ENCODE results near the gene EMC10.
"Not testable (repeated sequence)": the region's sequence is repeated elsewhere in the genome, so short reads cannot be mapped to it uniquely, and the experiment has no call there.

Gene EMC10

DNA sequence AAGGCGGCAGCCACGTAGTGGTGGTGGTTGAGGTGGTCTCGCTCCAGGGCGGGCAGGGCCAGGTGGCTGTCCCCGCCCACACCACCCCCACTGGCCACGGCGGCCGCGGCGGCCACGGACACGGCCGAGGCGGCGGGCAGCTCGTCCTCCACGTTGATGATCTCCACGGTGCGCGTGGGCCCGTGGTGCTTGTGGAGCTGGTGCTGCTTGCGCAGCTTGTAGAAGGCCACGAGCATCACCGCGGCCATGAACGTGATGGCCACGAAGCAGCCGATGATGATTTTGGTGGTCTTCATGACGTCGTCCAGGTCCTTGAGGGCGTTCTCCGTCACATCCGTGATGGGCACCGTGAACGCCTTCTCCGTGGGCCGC, 41.4 kb downstream of the EMC10 start:
- DNase-seq, result no peak

- no peak for DNase-seq
Measured at GRCh38 chr19:50518091-50519005, 42.0 kb downstream of the EMC10 start.

DNA sequence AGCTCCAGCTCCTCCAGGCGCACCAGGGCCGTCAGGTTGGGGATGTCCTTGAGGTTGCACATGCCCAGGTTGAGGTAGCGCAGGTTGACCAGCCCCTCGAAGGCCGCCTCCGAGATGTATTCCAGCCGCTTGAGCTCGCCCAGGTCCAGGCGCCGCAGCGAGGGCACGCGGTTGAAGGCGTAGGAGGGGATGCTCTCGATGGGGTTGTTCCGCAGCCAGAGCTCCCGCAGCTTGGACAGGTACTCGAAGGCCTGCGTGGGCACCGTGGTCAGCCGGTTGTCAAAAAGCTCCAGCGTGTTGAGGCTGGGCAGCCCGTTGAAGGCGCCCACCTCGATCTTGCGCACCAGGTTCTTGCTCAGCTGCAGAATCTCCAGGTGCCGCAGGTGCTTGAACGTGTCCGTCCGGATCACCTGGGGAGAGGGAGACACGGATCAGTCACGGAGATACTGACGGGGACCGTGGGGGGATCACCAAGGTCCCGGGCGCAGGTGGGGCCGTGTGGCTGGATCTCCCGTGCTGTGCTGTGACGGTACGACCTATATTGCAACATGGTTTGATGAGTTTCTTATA, 42.8 kb downstream of the EMC10 start:
- no peak for DNase-seq

DNA sequence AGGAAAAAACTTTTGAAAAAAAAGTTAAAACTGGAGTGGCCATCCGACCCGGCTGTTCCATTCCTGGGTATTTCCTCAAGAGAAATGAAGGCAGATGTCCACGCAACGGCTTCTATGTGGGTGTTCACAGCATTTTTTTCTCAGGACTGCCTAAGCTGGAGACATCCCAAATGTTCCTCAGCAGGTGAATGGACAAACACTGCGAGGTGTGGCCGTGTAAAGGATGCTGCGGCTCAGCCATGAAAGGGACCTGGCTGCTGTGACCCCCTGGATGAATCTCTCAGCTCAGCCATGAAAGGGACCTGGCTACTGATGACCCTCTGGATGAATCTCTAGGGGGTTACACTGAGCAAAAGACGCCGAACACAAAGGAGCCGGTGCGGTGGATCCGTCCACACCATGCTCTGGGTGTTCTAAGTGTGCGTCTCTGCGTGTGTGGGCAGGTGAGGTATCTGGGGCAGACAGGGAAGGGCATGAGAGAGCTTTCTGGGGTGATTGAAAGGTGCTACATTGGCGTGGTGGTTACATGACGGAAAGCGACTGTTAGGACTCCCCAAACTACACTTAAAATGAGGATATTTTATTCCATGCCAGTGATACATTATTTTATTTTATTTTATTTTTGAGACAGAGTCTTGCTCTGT, 44.6 kb downstream of the EMC10 start:
- DNase-seq, result no peak

DNA sequence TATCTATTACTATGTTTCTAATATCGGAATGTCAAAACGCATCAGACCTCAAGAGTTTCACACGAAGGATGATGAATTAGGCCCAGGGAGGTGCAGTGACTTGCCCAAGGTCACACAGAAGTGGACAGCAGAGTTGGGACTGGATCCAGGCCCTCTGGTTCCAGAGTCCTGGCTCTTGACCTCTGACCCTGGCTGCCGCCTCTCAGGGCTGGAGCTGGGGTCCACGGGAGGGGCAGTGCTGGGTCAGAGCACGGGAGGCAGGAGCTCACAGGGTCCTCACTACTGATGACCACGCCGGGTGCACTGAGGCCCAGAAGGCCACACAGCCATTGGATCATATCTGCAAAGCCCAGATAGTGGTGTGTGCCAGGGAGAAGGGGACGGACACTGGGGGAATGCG, 46.6 kb downstream of the EMC10 start:
- no peak for DNase-seq

- DNase-seq, result not testable (repeated sequence)
Measured at GRCh38 chr19:50528052-50528451, 51.7 kb downstream of the EMC10 start.

GRCh38 chr19:50531171-50531612, 54.9 kb downstream of the EMC10 start:
- DNase-seq, result no peak

- no peak for DNase-seq
Measured at GRCh38 chr19:50532952-50533351, 56.6 kb downstream of the EMC10 start.

DNA sequence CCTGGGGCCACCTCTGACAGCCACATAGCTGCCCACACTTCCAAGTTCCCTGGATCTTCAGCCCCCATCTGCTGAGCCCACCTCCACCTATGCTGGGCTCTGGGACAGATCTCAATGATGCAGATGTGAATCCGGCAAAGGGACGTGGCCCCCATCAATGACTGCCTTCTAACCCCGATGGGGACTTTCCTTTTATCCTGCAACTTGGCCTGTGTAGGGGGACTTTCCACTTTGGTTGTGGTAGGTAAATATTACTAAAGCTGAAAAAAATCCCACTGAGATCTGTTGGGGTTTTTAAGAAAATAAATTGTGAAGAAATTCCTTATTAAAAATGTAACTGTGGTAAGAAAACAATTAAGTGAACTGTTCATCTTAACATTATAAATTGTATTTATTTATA, 58.2 kb downstream of the EMC10 start:
- no peak for DNase-seq

DNA sequence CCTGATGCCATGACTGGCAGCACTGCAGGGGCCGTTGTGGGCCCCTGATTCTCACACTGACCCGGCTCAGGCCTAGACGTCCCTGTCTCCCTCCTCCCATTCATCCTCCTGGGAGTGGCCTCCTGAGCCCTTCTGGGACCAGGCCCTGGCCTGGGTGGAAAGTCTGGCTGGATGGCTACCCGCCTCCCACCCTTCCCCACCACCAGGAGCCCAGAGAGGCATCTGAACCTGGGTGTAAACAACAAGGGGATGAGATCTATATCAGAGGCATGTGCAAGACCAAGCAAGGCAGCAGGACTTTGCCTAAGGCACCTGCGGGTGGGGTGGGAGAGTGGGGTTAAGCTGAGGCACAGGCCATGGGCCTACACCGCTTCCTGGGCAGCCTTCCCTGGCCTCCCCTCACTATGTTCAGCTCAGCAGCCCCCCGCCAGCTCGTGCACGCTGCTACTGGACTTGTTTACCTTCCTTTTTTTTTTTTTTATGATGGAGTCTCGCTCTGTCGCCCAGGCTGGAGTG, 59.4 kb downstream of the EMC10 start:
- no peak for DNase-seq

DNA sequence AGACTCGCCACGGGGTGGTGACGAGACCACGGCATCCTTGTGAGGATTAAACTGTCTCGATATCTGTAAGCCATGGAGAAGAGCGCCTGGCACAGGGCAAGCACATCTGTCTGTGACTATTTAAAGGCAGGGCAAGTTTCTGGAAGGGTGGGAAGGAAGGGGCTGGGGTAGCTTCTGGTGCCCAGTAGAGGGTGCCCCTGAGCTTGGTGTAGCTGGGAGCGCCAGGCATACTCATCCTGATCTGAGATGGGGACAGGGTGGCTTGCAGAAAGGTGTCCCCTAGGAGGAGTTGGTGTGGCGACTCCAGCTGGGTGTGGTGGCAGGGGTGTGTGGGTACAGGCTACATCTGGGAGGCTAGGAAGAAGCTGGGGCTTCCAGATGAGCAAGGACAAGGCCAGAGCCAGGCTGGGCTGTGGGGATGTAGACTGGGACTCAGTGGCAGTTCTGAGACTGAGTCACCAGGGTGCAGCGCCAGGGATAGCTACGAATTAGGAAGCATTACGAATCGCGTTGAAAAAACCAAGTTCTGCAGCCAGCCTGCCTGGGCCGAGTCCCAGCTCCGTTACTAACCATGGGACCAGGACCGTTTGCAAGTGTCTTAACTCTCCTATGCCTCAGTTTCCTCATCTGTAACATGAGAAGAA, 60.5 kb downstream of the EMC10 start:
- DNase-seq, result no peak

GRCh38 chr19:50537306-50537685, 61.0 kb downstream of the EMC10 start:
- no peak for DNase-seq

DNA sequence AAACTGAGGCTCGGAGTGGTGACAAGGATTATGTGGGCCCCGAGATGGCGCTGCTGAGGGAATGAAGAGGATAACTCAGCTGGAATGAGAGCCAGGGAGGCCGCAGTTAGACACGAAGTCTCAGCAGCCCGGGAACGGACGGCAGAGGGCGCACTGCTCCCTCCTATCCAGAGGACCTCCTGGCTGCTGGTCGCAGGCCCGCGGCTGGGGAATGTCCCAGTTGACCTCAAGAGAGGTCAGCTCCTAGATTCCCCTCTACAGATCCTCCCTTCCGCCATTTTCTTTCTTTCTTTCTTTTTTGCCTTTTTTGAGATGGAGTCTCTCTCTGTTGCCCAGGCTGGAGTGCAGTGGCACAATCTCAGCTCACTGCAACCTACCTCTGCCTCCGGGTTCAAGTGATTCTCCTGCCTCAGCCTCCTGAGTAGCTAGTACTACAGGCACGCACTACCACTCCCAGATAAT, 61.5 kb downstream of the EMC10 start:
- no peak for DNase-seq

Measured in GOT3 (cell line).